WTC11 (cell line): ENCODE measurements around the gene GRAMD1C. TPM values are rescaled to one million over a fixed set of nuclear protein-coding genes. Genes with fewer than 3 reads are reported as not detected.

Experiments
- ATAC-seq: fragments of 200-7000 bp; cut with Tn5 transposase; 2 replicates; pipeline ENCODE4 v1.10.0; 2021; ENCODE audit warnings: mild to moderate bottlenecking, moderate library complexity
- CTCF ChIA-PET: fragments of 300-600 bp; sonication (Branson Sonifier 250); formaldehyde crosslinking; loops from one replicate; lab custom pipeline; 2021; ENCODE audit warnings: antibody characterized with exemption; lab: Charles Lee
- POLR2A ChIA-PET: fragments of 350-600 bp; sonication (Branson Sonifier 250); formaldehyde crosslinking; loops from one replicate; lab custom pipeline; 2021; ENCODE audit warnings: antibody characterized with exemption; lab: Charles Lee
- DNase-seq: peaks from one replicate; pipeline ENCODE4 v3.0.0; 2021; ENCODE audit warnings: low spot score
- H3K27ac Mint-ChIP-seq: 2 replicates; pipeline ENCODE4 v1.8.0; 2021; ENCODE audit warnings: mixed read lengths
- H3K27me3 Mint-ChIP-seq: 2 replicates; pipeline ENCODE4 v1.8.0; 2021; ENCODE audit warnings: low read depth, mild to moderate bottlenecking, moderate library complexity, mixed read lengths
- H3K36me3 Mint-ChIP-seq: 2 replicates; pipeline ENCODE4 v1.8.0; 2021; ENCODE audit warnings: mixed read lengths
- H3K4me1 Mint-ChIP-seq: 2 replicates; pipeline ENCODE4 v1.8.0; 2022; ENCODE audit warnings: mixed read lengths
- H3K4me3 Mint-ChIP-seq: 2 replicates; pipeline ENCODE4 v1.8.0; 2021; ENCODE audit warnings: mild to moderate bottlenecking, moderate library complexity, mixed read lengths
- H3K9me3 Mint-ChIP-seq: 2 replicates; pipeline ENCODE4 v1.8.0; 2021; ENCODE audit warnings: mixed read lengths
- ATF1 ChIP-seq: sonication (generic); formaldehyde crosslinking; IDR thresholded peaks from 2 replicates; pipeline ENCODE4 v1.8.1; 2023; ENCODE audit warnings: mild to moderate bottlenecking, moderate library complexity, missing genetic modification reagents
- E2F4 ChIP-seq: sonication (generic); formaldehyde crosslinking; IDR thresholded peaks from 2 replicates; pipeline ENCODE4 v1.8.1; 2022; ENCODE audit warnings: low read depth, mild to moderate bottlenecking, moderate library complexity, missing genetic modification reagents, borderline replicate concordance
- ERG ChIP-seq: fragments of 250-450 bp; sonication (Bioruptor Pico); IDR thresholded peaks from 2 replicates; pipeline ENCODE4 v1.8.0; 2021; ENCODE audit warnings: mild to moderate bottlenecking
- FOXJ3 ChIP-seq: sonication (generic); formaldehyde crosslinking; IDR thresholded peaks from 2 replicates; pipeline ENCODE4 v1.9.0; 2021; ENCODE audit warnings: missing genetic modification reagents, mild to moderate bottlenecking, borderline replicate concordance
- FOXK1 ChIP-seq: sonication (generic); formaldehyde crosslinking; IDR thresholded peaks from 2 replicates; pipeline ENCODE4 v1.8.0; 2022; ENCODE audit warnings: mild to moderate bottlenecking, moderate library complexity, missing genetic modification reagents
- GRHL2 ChIP-seq: fragments of 250-450 bp; sonication (Bioruptor Pico); IDR thresholded peaks from 2 replicates; pipeline ENCODE4 v1.8.0; 2022; ENCODE audit warnings: mild to moderate bottlenecking, moderate library complexity; ENCODE audit not compliant: insufficient replicate concordance, severe bottlenecking
- HMGA2 ChIP-seq: fragments of 250-450 bp; sonication (Bioruptor Pico); IDR thresholded peaks from 2 replicates; pipeline ENCODE4 v1.4.0; 2021; ENCODE audit warnings: mild to moderate bottlenecking, moderate library complexity
- HMGXB4 ChIP-seq: sonication (generic); formaldehyde crosslinking; IDR thresholded peaks from 2 replicates; pipeline ENCODE4 v1.8.1; 2023; ENCODE audit warnings: mild to moderate bottlenecking, moderate library complexity, missing genetic modification reagents
- MAX ChIP-seq: sonication (generic); formaldehyde crosslinking; IDR thresholded peaks from 2 replicates; pipeline ENCODE4 v1.8.0; 2022; ENCODE audit warnings: mild to moderate bottlenecking, missing genetic modification reagents
- MXD4 ChIP-seq: fragments of 250-450 bp; sonication (Bioruptor Pico); IDR thresholded peaks from 2 replicates; pipeline ENCODE4 v1.8.0; 2021; ENCODE audit warnings: mild to moderate bottlenecking, moderate library complexity, borderline replicate concordance
- PRDM15 ChIP-seq: sonication (generic); formaldehyde crosslinking; IDR thresholded peaks from 2 replicates; pipeline ENCODE4 v1.8.0; 2022; ENCODE audit warnings: missing genetic modification reagents
- RORB ChIP-seq: fragments of 250-450 bp; sonication (Bioruptor Pico); IDR thresholded peaks from 2 replicates; pipeline ENCODE4 v1.9.0; 2021; ENCODE audit warnings: mild to moderate bottlenecking
- SMAD4 ChIP-seq: sonication (generic); formaldehyde crosslinking; IDR thresholded peaks from 2 replicates; pipeline ENCODE4 v1.8.0; 2022; ENCODE audit warnings: mild to moderate bottlenecking, missing genetic modification reagents
- ZBTB21 ChIP-seq: sonication (generic); formaldehyde crosslinking; IDR thresholded peaks from 2 replicates; pipeline ENCODE4 v1.8.1; 2023; ENCODE audit warnings: mild to moderate bottlenecking, missing genetic modification reagents, borderline replicate concordance
- ZNF138 ChIP-seq: sonication (generic); formaldehyde crosslinking; conservative IDR thresholded peaks from 2 replicates; pipeline ENCODE4 v1.8.1; 2022; ENCODE audit warnings: mild to moderate bottlenecking, moderate library complexity, missing genetic modification reagents
- ZNF232 ChIP-seq: sonication (generic); formaldehyde crosslinking; IDR thresholded peaks from 2 replicates; pipeline ENCODE4 v1.8.0; 2022; ENCODE audit warnings: mild to moderate bottlenecking, missing genetic modification reagents
- ZNF317 ChIP-seq: sonication (generic); formaldehyde crosslinking; IDR thresholded peaks from 2 replicates; pipeline ENCODE4 v1.8.1; 2023; ENCODE audit warnings: low read depth, mild to moderate bottlenecking, moderate library complexity, missing genetic modification reagents, borderline replicate concordance
- ZNF396 ChIP-seq: fragments of 250-450 bp; sonication (Bioruptor Pico); IDR thresholded peaks from 2 replicates; pipeline ENCODE4 v1.8.0; 2021; ENCODE audit warnings: mild to moderate bottlenecking, moderate library complexity, borderline replicate concordance
- total RNA-seq: library from RNA; stranded (reverse); gene quantifications from 3 replicates; pipeline ENCODE4 v1.2.3, GENCODE V29; 2021
- TF ChIP-seq, protein P1 (sequence below): fragments of 250-450 bp; sonication (Bioruptor Pico); IDR thresholded peaks from 2 replicates; pipeline ENCODE4 v1.9.0; 2021; ENCODE audit warnings: mild to moderate bottlenecking
- TF ChIP-seq, protein P2 (sequence below): sonication (generic); formaldehyde crosslinking; IDR thresholded peaks from 2 replicates; pipeline ENCODE4 v1.8.0; 2022; ENCODE audit warnings: mild to moderate bottlenecking, missing genetic modification reagents

The GRAMD1C gene
- total RNA-seq, 1 experiment from 2014 or later = 2.8 TPM

- peaks cover under 1% of the 10 kb centered on the region; the same call in 1 of the 2 replicates for H3K36me3 Mint-ChIP-seq
- H3K27me3 Mint-ChIP-seq = no peaks in the 10 kb centered on the region
- H3K4me1 Mint-ChIP-seq = peaks cover 21% of the 10 kb centered on the region
- no peak overlapping the region for H3K27ac Mint-ChIP-seq
- no peak for DNase-seq
- peaks cover under 1% of the 10 kb centered on the region for H3K9me3 Mint-ChIP-seq
- POLR2A ChIA-PET = no interaction called here
- CTCF ChIA-PET = interaction anchor here (0.6 kb wide), 1 partner anchor 189 kb away, joined by 3 read pairs; no protein-coding TSS in a partner anchor
- no peak overlapping the region for H3K4me3 Mint-ChIP-seq
- no peak for TF ChIP-seq ZNF232 (CRISPR knock-in tag)
- no peak for TF ChIP-seq MAX (CRISPR knock-in tag)
- TF ChIP-seq ATF1 = no peak
- TF ChIP-seq, protein P1, sequence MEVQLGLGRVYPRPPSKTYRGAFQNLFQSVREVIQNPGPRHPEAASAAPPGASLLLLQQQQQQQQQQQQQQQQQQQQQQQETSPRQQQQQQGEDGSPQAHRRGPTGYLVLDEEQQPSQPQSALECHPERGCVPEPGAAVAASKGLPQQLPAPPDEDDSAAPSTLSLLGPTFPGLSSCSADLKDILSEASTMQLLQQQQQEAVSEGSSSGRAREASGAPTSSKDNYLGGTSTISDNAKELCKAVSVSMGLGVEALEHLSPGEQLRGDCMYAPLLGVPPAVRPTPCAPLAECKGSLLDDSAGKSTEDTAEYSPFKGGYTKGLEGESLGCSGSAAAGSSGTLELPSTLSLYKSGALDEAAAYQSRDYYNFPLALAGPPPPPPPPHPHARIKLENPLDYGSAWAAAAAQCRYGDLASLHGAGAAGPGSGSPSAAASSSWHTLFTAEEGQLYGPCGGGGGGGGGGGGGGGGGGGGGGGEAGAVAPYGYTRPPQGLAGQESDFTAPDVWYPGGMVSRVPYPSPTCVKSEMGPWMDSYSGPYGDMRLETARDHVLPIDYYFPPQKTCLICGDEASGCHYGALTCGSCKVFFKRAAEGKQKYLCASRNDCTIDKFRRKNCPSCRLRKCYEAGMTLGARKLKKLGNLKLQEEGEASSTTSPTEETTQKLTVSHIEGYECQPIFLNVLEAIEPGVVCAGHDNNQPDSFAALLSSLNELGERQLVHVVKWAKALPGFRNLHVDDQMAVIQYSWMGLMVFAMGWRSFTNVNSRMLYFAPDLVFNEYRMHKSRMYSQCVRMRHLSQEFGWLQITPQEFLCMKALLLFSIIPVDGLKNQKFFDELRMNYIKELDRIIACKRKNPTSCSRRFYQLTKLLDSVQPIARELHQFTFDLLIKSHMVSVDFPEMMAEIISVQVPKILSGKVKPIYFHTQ (CRISPR knock-in tag) = no peak
- no peak for TF ChIP-seq ERG (CRISPR knock-in tag)
- TF ChIP-seq, all 79 proteins: peak for 0
- peak; percentile 90 for ATAC-seq
Observed at GRCh38 chr3:113966172-113966571, 127.6 kb downstream of the GRAMD1C start.

GRCh38 chr3:113968986-113969385 is 130.4 kb downstream of the GRAMD1C start:
- H3K36me3 Mint-ChIP-seq = peaks cover 26% of the 10 kb centered on the region
- POLR2A ChIA-PET = no interaction called here
- TF ChIP-seq E2F4 (CRISPR knock-in tag) = no peak
- no peak for TF ChIP-seq RORB (CRISPR knock-in tag)
- TF ChIP-seq, protein P2, sequence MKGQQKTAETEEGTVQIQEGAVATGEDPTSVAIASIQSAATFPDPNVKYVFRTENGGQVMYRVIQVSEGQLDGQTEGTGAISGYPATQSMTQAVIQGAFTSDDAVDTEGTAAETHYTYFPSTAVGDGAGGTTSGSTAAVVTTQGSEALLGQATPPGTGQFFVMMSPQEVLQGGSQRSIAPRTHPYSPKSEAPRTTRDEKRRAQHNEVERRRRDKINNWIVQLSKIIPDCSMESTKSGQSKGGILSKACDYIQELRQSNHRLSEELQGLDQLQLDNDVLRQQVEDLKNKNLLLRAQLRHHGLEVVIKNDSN (CRISPR knock-in tag) = no peak
- no peak for TF ChIP-seq ZNF138 (CRISPR knock-in tag)
- no peak for TF ChIP-seq ZNF317
- no peak for TF ChIP-seq HMGXB4 (CRISPR knock-in tag)
- no peak for TF ChIP-seq FOXJ3 (CRISPR knock-in tag)
- TF ChIP-seq, protein P1 (CRISPR knock-in tag) = no peak
- TF ChIP-seq ZBTB21 (CRISPR knock-in tag) = no peak
- TF ChIP-seq GRHL2 = no peak
- no peak for TF ChIP-seq MXD4 (CRISPR knock-in tag)
- TF ChIP-seq ZNF396 = no peak
- TF ChIP-seq SMAD4 = no peak
- TF ChIP-seq FOXK1 (CRISPR knock-in tag) = no peak
- no peak for TF ChIP-seq HMGA2 (CRISPR knock-in tag)
- no peak for TF ChIP-seq PRDM15 (CRISPR knock-in tag)

More at GRCh38 chr3:113968986-113969385, 130.4 kb downstream of the GRAMD1C start:
- H3K27ac Mint-ChIP-seq = no peak overlapping the region
- 0 out of 2 replicates have a peak, but pooled peaks cover 8% of the 10 kb centered on the region for H3K4me1 Mint-ChIP-seq
- peaks cover 28% of the 10 kb centered on the region for H3K9me3 Mint-ChIP-seq
- peaks cover 3% of the 10 kb centered on the region; the same call in 1 of the 2 replicates for H3K27me3 Mint-ChIP-seq
- H3K4me3 Mint-ChIP-seq = no peak overlapping the region
- CTCF ChIA-PET = no interaction called here
- DNase-seq (no peak), ATAC-seq (no peak)
